AG09319 (cell line): Measurements from ENCODE around the gene SYTL5.

Experiments used
- DNase-seq: peaks from one replicate; pipeline ENCODE4 v3.0.0-alpha.2; 2010; ENCODE audit warnings: low read depth; ENCODE audit errors: extremely low read depth
- CTCF ChIP-seq: IDR thresholded peaks from 2 replicates; pipeline ENCODE4 v1.5.1; 2011; ENCODE audit warnings: low read depth, mild to moderate bottlenecking, inconsistent platforms, low read length, moderate library complexity

Gene SYTL5

GRCh38 chrX:38103857-38104812 lies 97.8 kb downstream of the SYTL5 start:
- DNase-seq, result no peak
- TF ChIP-seq CTCF, result no peak

- DNase-seq, result no peak
- TF ChIP-seq CTCF, result no peak
Observed at GRCh38 chrX:38105216-38105725, 98.9 kb downstream of the SYTL5 start.

GRCh38 chrX:38106991-38107655 lies 100.8 kb downstream of the SYTL5 start:
- TF ChIP-seq CTCF, result no peak
- DNase-seq, result no peak

GRCh38 chrX:38108364-38108763 lies 102.0 kb downstream of the SYTL5 start:
- no peak for TF ChIP-seq CTCF
- DNase-seq, result no peak

- no peak for DNase-seq
- no peak for TF ChIP-seq CTCF
Observed at GRCh38 chrX:38109042-38109898, 102.9 kb downstream of the SYTL5 start.

GRCh38 chrX:38110231-38110630 lies 103.9 kb downstream of the SYTL5 start:
- no peak for TF ChIP-seq CTCF
- no peak for DNase-seq
